ENCODE results near the gene SERINC5. TPM values are rescaled to one million over a fixed set of nuclear protein-coding genes. Genes with fewer than 3 reads are reported as not detected.

SERINC5 gene
- total RNA-seq, 4 donors from 2014 or later: 22.6 to 26.9 (median 24.8) TPM

GRCh38 chr5:80172067-80172695 is 83.7 kb downstream of the SERINC5 start:
- Histone ChIP-seq H3K4me3 (replicated peaks in 1 of 3) (no peak overlapping the region), H3K4me1 (no peaks in the 10 kb centered on the region), H3K27me3 (no peaks in the 10 kb centered on the region), H3K36me3 (peaks cover 0 to 3% of the 10 kb centered on the region in 2 donors), H3K27ac (no peak overlapping the region), H3K9me3 (no peaks in the 10 kb centered on the region)
- no peak for DNase-seq
- intact Hi-C loops (cut with DNase I): loop anchor here (10.0 kb wide), 1 partner anchor 83 kb away; the partner anchor contains the start of gene SERINC5
- WGBS, 2 donors: 92 to 93% methylated on average over 9 of the region's 9 CpGs
- TF ChIP-seq CTCF (IDR thresholded peaks at IDR 0.05): no peak
- TF ChIP-seq POLR2A (IDR thresholded peaks at IDR 0.05): no peak

GRCh38 chr5:80170117-80170535 is 85.7 kb downstream of the SERINC5 start:
- Histone ChIP-seq H3K4me1 (no peaks in the 10 kb centered on the region), H3K4me3 (replicated peaks in 1 of 3) (no peak overlapping the region), H3K9me3 (no peaks in the 10 kb centered on the region), H3K27ac (no peak overlapping the region), H3K27me3 (no peaks in the 10 kb centered on the region), H3K36me3 (no peaks in the 10 kb centered on the region)
- intact Hi-C loops (cut with DNase I): loop anchor here (10.0 kb wide), 1 partner anchor 85 kb away; the partner anchor contains the start of gene SERINC5
- DNase-seq: no peak
- no peak for TF ChIP-seq POLR2A (IDR thresholded peaks at IDR 0.05)
- TF ChIP-seq CTCF (IDR thresholded peaks at IDR 0.05): no peak
- 77 to 93% methylated on average over 2 of the region's 2 CpGs for WGBS, 2 donors

- H3K4me3 ChIP-seq (replicated peaks in 1 of 3): no peak overlapping the region
- H3K36me3 ChIP-seq: no peaks in the 10 kb centered on the region
- intact Hi-C loops (cut with DNase I): no loop called here
- no peaks in the 10 kb centered on the region for H3K4me1 ChIP-seq
- H3K9me3 ChIP-seq: no peaks in the 10 kb centered on the region
- no peak overlapping the region for H3K27ac ChIP-seq
- no peak for DNase-seq
- TF ChIP-seq POLR2A (IDR thresholded peaks at IDR 0.05) (no peak), CTCF (IDR thresholded peaks at IDR 0.05) (no peak)
- 80 to 86% methylated on average over 8 of the region's 8 CpGs for WGBS, 2 donors
- no peaks in the 10 kb centered on the region for H3K27me3 ChIP-seq
Measured at GRCh38 chr5:80168388-80169028, 87.3 kb downstream of the SERINC5 start.

- no peaks in the 10 kb centered on the region for H3K9me3 ChIP-seq
- 84 to 85% methylated on average over 3 of the region's 3 CpGs for WGBS, 2 donors
- no peaks in the 10 kb centered on the region for H3K36me3 ChIP-seq
- no peaks in the 10 kb centered on the region for H3K27me3 ChIP-seq
- no peaks in the 10 kb centered on the region for H3K4me1 ChIP-seq
- DNase-seq: no peak
- H3K27ac ChIP-seq: no peak overlapping the region
- H3K4me3 ChIP-seq (replicated peaks in 1 of 3): no peak overlapping the region
- intact Hi-C loops (cut with DNase I): no loop called here
- TF ChIP-seq POLR2A (IDR thresholded peaks at IDR 0.05): no peak
- TF ChIP-seq CTCF (IDR thresholded peaks at IDR 0.05): no peak
Measured at GRCh38 chr5:80165452-80165851, 90.4 kb downstream of the SERINC5 start.

GRCh38 chr5:80161165-80161564 is 94.7 kb downstream of the SERINC5 start:
- H3K27me3 ChIP-seq: no peaks in the 10 kb centered on the region
- no peak for DNase-seq
- TF ChIP-seq CTCF (IDR thresholded peaks at IDR 0.05): no peak
- TF ChIP-seq POLR2A (IDR thresholded peaks at IDR 0.05): no peak
- H3K4me3 ChIP-seq (replicated peaks in 1 of 3): no peak overlapping the region
- 100% methylated on average over 1 of the region's 1 CpG for WGBS, 2 donors
- intact Hi-C loops (cut with DNase I): no loop called here
- peaks cover 0 to 8% of the 10 kb centered on the region in 2 donors for H3K36me3 ChIP-seq
- no peak overlapping the region for H3K27ac ChIP-seq
- no peaks in the 10 kb centered on the region for H3K4me1 ChIP-seq
- H3K9me3 ChIP-seq: no peaks in the 10 kb centered on the region

Data from thyroid gland (tissue), 4 donors.